Dendritic cell treated with granulocyte-macrophage colony-stimulating factor and Interleukin-4, amounts not matched to agents 40 ng/mL and 50 ng/mL, for 4 days (primary cell): ENCODE measurements around the gene ADAMTS17.
"Not testable (repeated sequence)": the region's sequence is repeated elsewhere in the genome, so short reads cannot be mapped to it uniquely, and the experiment has no call there.

Source experiments
- H3K27ac Mint-ChIP-seq: one replicate; pipeline ENCODE4 v1.8.0; 2022; ENCODE audit warnings: mild to moderate bottlenecking, mixed read lengths
- H3K27me3 Mint-ChIP-seq: one replicate; pipeline ENCODE4 v1.8.0; 2022; ENCODE audit warnings: mild to moderate bottlenecking, mixed read lengths
- H3K36me3 Mint-ChIP-seq: one replicate; pipeline ENCODE4 v1.8.0; 2022; ENCODE audit warnings: low read depth, mixed read lengths
- H3K4me1 Mint-ChIP-seq: one replicate; pipeline ENCODE4 v1.8.0; 2022; ENCODE audit warnings: low read depth, mixed read lengths
- H3K4me3 Mint-ChIP-seq: one replicate; pipeline ENCODE4 v1.8.0; 2022; ENCODE audit warnings: mild to moderate bottlenecking, moderate library complexity, mixed read lengths
- H3K9me3 Mint-ChIP-seq: one replicate; pipeline ENCODE4 v1.8.0; 2022; ENCODE audit warnings: mixed read lengths
- intact Hi-C: fragments of 100-400 bp; cut with micrococcal nuclease; formaldehyde crosslinking; loops from one replicate; pipeline ENCODE4 v1.15.0; 2022

The ADAMTS17 gene

GRCh38 chr15:99987119-99987506 lies 354.7 kb downstream of the ADAMTS17 start:
- intact Hi-C loops = no loop called here
- Mint-ChIP-seq H3K36me3 (no peaks in the 10 kb centered on the region), H3K27me3 (peaks cover 25% of the 10 kb centered on the region), H3K4me3 (no peak overlapping the region), H3K27ac (no peak overlapping the region), H3K9me3 (no peaks in the 10 kb centered on the region), H3K4me1 (no peaks in the 10 kb centered on the region)

DNA sequence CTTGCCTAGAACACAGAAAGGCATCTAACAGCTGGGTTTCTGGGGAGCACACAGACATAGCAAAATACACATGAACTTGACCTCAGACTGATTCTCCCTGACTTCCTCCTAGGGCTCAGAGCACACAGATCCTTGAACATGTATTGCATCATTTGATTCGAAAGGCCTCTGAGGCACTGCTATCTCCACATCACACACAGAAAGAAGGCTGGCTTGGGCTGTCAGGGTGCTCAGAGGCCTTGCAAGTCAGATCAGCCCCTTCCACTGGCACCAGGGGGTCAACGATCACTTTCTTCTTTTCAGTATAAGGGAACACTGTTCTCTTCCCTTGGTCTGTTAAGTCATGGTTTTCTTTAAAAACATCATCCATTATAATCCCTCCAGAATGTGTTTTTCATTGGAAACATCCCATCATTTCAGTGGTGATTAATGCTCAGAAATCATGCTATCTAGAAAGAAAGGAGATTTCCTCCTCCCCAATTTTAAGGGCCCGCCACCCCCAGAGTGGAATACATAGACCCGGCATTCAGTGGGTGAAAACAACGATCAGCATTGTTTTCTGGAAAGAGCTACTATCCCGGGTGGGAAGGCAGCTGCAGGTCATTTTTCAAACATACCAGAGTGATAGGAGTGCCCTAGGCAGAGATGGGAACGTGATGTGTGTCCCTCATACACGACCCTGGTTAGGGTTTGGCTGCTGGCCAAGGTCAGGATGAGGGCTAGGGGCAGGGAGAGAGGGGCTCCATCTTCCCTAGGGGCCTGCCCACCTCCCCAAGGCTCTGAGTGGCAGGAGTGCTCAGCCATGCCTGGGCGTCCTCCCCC lies 355.3 kb downstream of the ADAMTS17 start:
- Mint-ChIP-seq H3K27ac (no peak overlapping the region), H3K36me3 (no peaks in the 10 kb centered on the region), H3K9me3 (no peaks in the 10 kb centered on the region), H3K4me1 (no peaks in the 10 kb centered on the region), H3K4me3 (no peak overlapping the region), H3K27me3 (peaks cover 30% of the 10 kb centered on the region)
- intact Hi-C loops = no loop called here

- Mint-ChIP-seq H3K4me3 (no peak overlapping the region), H3K36me3 (no peaks in the 10 kb centered on the region), H3K27ac (no peak overlapping the region), H3K9me3 (no peaks in the 10 kb centered on the region), H3K4me1 (no peaks in the 10 kb centered on the region), H3K27me3 (peaks cover 33% of the 10 kb centered on the region)
- intact Hi-C loops = no loop called here
Measured at GRCh38 chr15:99985878-99986277, 355.9 kb downstream of the ADAMTS17 start.

DNA sequence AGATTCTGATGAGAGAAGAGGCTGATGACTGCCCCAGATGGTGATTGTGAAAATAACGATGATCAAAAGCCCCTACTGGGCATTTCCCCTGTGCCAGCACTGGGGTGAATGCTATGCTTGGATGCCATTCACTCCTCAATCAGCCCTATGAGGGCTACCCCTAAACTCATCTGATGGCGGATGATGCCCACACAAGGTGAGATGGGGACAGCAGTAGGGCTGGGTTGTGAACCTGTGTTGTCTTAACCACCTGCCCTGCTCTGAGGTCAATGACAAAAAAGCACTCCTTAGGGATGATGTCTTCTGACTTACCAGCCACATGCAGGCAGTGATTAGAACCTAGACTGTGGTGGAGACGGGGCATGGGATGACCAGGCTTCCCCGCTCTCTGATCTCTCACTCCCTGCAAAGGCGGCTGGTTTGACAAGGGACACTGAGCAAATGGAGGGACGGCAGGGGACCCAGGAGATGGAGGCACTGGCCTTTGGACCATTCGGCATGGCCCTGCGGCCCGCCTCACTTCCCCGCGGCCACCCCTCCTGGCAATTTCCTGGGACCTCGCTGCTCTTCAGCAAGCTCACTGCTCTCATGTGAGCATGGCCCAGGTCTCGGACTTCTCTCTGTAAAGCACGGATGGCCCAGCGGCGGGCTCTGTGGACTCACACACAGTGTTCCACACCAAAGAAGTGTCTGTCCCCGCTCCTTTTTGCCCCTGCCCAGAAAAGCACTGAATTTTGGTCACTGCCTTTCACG lies 357.1 kb downstream of the ADAMTS17 start:
- Mint-ChIP-seq H3K36me3 (no peaks in the 10 kb centered on the region), H3K27ac (no peak overlapping the region)

GRCh38 chr15:99983886-99984286 lies 357.9 kb downstream of the ADAMTS17 start:
- Mint-ChIP-seq H3K27me3 (peaks cover 33% of the 10 kb centered on the region), H3K9me3 (no peaks in the 10 kb centered on the region), H3K4me3 (no peak overlapping the region), H3K4me1 (no peaks in the 10 kb centered on the region), H3K36me3 (no peaks in the 10 kb centered on the region), H3K27ac (no peak overlapping the region)
- intact Hi-C loops = no loop called here

More for the DNA sequence above, 357.1 kb downstream of the ADAMTS17 start:
- no peak overlapping the region for H3K4me3 Mint-ChIP-seq
- H3K4me1 Mint-ChIP-seq = no peaks in the 10 kb centered on the region
- H3K9me3 Mint-ChIP-seq = no peaks in the 10 kb centered on the region
- H3K27me3 Mint-ChIP-seq = peaks cover 33% of the 10 kb centered on the region
- intact Hi-C loops = no loop called here

- Mint-ChIP-seq H3K36me3 (no peaks in the 10 kb centered on the region), H3K4me3 (no peak overlapping the region), H3K27ac (no peak overlapping the region), H3K9me3 (no peaks in the 10 kb centered on the region), H3K4me1 (no peaks in the 10 kb centered on the region), H3K27me3 (peaks cover 33% of the 10 kb centered on the region)
- intact Hi-C loops = no loop called here
Measured at GRCh38 chr15:99983171-99983885, 358.4 kb downstream of the ADAMTS17 start.

- intact Hi-C loops = no loop called here
- no peaks in the 10 kb centered on the region for H3K9me3 Mint-ChIP-seq
- H3K4me3 Mint-ChIP-seq = no peak overlapping the region
- no peak overlapping the region for H3K27ac Mint-ChIP-seq
- peaks cover 34% of the 10 kb centered on the region for H3K27me3 Mint-ChIP-seq
- H3K36me3 Mint-ChIP-seq = no peaks in the 10 kb centered on the region
- H3K4me1 Mint-ChIP-seq = no peaks in the 10 kb centered on the region
Measured at GRCh38 chr15:99982662-99983061, 359.1 kb downstream of the ADAMTS17 start.

DNA sequence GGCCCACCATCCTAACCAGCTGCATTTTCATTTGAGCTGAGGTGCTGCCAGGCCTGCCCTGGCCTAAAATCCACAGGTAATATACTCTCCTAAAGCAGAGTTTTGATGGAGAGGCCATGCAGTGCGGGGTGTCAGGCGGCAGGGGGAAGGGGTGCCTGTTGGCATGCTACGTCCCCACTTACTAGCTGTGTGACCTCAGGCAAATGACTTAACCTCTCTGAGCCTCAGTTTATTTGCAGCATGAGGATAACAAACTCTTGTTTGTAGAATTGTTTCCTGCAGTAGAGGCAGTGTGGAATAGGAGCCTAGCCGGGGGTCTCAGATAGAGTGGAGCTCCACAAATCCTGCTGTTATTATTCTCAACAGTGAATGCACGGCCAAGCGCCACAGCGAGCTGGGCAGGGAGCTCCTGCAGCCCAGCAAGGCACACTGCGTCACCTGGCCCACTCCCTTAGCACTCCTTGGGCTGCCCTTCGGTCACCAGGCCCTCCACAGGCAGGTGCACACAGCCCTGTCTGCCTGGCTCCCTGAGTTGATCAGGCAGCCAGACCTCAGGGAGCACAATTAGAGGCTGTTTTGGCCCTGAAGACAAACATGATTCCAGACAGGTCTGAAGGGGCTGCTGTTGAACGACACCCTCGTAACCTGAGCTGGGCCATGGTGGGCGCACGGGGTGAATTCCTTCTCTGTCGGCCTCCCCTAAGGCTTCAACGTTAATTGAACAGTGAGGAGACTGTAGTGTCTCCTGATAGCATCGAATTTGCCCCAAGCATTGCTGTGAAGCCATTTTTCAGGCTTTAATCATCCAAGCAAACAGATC lies 359.7 kb downstream of the ADAMTS17 start:
- intact Hi-C loops = no loop called here
- Mint-ChIP-seq H3K9me3 (no peaks in the 10 kb centered on the region), H3K4me3 (no peak overlapping the region), H3K36me3 (no peaks in the 10 kb centered on the region), H3K27me3 (peaks cover 35% of the 10 kb centered on the region), H3K4me1 (no peaks in the 10 kb centered on the region), H3K27ac (no peak overlapping the region)

GRCh38 chr15:99981191-99981647 lies 360.6 kb downstream of the ADAMTS17 start:
- Mint-ChIP-seq H3K4me1 (no peaks in the 10 kb centered on the region), H3K27ac (no peak overlapping the region), H3K27me3 (peaks cover 35% of the 10 kb centered on the region), H3K9me3 (no peaks in the 10 kb centered on the region), H3K4me3 (no peak overlapping the region), H3K36me3 (no peaks in the 10 kb centered on the region)
- intact Hi-C loops = no loop called here

DNA sequence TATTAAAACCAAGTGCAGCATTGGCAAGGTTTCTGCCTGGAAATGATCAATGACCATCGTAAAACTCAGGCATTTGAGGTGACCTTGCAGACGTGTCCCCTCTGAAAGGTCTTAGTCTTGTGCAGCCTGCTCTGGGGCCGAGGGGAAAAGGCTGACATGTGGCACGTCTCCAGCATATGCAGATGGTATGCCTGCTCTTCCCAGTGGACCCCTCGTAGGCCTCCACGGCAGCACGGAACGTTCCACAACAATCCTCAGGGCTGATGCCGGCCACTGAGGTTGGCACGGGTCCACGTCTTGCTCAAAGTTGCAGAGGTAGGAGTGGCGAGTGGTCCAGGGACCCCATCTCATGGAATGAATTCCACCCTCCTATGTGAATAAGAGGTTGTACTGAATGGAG lies 361.0 kb downstream of the ADAMTS17 start:
- H3K4me3 Mint-ChIP-seq = no peak overlapping the region
- H3K36me3 Mint-ChIP-seq = no peaks in the 10 kb centered on the region
- H3K27me3 Mint-ChIP-seq = peaks cover 35% of the 10 kb centered on the region
- intact Hi-C loops = no loop called here
- no peaks in the 10 kb centered on the region for H3K9me3 Mint-ChIP-seq
- no peaks in the 10 kb centered on the region for H3K4me1 Mint-ChIP-seq
- no peak overlapping the region for H3K27ac Mint-ChIP-seq

DNA sequence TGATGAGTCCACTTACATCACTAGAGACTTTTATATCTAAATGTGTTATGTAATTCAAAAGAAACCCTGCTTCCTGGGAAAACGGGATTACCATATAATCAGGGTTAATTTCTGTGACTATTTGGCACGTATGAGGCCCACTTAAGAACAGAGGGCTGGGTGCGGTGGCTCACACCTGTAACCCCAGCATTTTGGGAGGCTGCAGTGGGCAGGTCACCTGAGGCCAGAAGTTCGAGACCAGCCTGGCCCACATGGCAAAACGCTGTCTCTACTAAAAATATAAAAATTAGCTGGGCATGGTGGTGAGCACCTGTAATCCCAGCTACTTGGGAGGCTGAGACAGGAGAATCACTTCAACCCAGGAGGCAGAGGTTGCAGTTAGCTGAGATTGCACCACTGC lies 361.9 kb downstream of the ADAMTS17 start:
- H3K27ac Mint-ChIP-seq, H3K4me1 Mint-ChIP-seq, H3K4me3 Mint-ChIP-seq, intact Hi-C loops, H3K9me3 Mint-ChIP-seq, H3K36me3 Mint-ChIP-seq: not testable (repeated sequence)
- peaks cover 32% of the 10 kb centered on the region for H3K27me3 Mint-ChIP-seq

DNA sequence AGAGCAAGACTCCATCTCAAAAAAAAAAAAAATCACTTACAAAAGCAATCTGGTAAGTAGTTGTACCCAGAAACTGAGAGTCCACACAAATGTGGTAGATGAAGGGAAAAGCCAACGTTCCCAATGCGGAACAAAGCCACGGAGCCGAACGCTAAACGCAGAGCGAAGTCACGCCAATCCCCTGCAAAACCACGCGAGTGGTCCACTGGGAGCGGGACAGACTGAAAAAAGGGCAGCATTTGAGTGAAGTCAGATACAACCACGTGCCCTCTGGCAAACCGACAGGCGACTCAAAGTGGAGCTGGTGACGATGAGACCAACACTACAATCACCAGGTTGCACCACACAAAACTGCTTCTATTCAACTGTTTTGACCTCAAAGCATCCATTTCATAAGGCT lies 362.4 kb downstream of the ADAMTS17 start:
- Mint-ChIP-seq H3K9me3 (no peaks in the 10 kb centered on the region), H3K36me3 (no peaks in the 10 kb centered on the region), H3K4me3 (no peak overlapping the region), H3K27ac (no peak overlapping the region), H3K27me3 (peaks cover 31% of the 10 kb centered on the region), H3K4me1 (no peaks in the 10 kb centered on the region)
- intact Hi-C loops = no loop called here

DNA sequence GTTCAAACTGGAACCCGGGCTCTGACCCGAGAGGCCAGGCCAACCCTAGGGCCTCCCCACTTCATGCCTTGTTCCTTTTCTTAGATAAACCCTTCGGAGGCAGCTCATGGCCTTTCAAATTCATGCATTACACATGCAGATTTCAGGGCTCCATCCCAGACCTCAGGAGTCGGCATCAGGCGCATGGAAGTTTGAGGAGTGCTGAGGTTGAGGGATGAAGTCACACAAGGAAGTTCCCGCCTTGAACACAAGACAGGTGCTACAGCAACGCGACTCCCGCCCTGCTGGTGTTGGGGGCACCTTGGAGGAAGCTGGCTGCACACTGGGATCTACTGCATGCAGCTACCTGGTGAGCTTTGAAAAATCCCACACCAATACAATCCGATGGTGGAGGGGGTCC lies 363.3 kb downstream of the ADAMTS17 start:
- no peaks in the 10 kb centered on the region for H3K4me1 Mint-ChIP-seq
- no peaks in the 10 kb centered on the region for H3K9me3 Mint-ChIP-seq
- no peak overlapping the region for H3K4me3 Mint-ChIP-seq
- H3K27me3 Mint-ChIP-seq = peaks cover 22% of the 10 kb centered on the region
- intact Hi-C loops = no loop called here
- no peaks in the 10 kb centered on the region for H3K36me3 Mint-ChIP-seq
- no peak overlapping the region for H3K27ac Mint-ChIP-seq
